Skeletal muscle tissue (tissue), 4 donors: ENCODE measurements around the gene R3HCC1L. TPM values are rescaled to one million over a fixed set of nuclear protein-coding genes. Genes with fewer than 3 reads are reported as not detected.

Experiments
- H3K27ac ChIP-seq: one replicate; pipeline ENCODE4 v1.7.0; 2013; ENCODE audit warnings: mild to moderate bottlenecking, low read depth, low read length, inconsistent platforms
- H3K27me3 ChIP-seq, 3 donors: one replicate each; pipeline ENCODE4 v1.7.0; 2013; ENCODE audit warnings: low read length in 3 of 3; ENCODE audit not compliant: control insufficient read depth in 3 of 3, insufficient read depth in 3 of 3
- H3K36me3 ChIP-seq, 3 donors: one replicate each; pipeline ENCODE4 v1.7.0; 2013; ENCODE audit warnings: low read length in 3 of 3; ENCODE audit not compliant: control insufficient read depth in 3 of 3, insufficient read depth in 3 of 3
- H3K4me1 ChIP-seq, 3 donors: one replicate each; pipeline ENCODE4 v1.7.0; 2013; ENCODE audit warnings: low read length in 3 of 3, mild to moderate bottlenecking in 3 of 3; ENCODE audit not compliant: control insufficient read depth in 3 of 3, insufficient read depth in 3 of 3
- H3K4me3 ChIP-seq, 3 donors: one replicate each; pipeline ENCODE4 v1.7.0; 2013; ENCODE audit warnings: low read length in 3 of 3
- H3K9ac ChIP-seq, 3 donors: one replicate each; pipeline ENCODE4 v1.7.0; 2013; ENCODE audit warnings: low read length in 3 of 3, mild to moderate bottlenecking in 3 of 3, moderate library complexity in 2 of 3, low read depth in 1 of 3
- H3K9me3 ChIP-seq, 3 donors: one replicate each; pipeline ENCODE4 v1.7.0; 2013; ENCODE audit warnings: low read length in 3 of 3; ENCODE audit not compliant: control insufficient read depth in 3 of 3
- total RNA-seq: library from RNA; depleted of rRNA; stranded (reverse); fragments of >200 nt; gene quantifications from one replicate; pipeline ENCODE4 v1.2.3, GENCODE V29; 2014
- donor health status: Osteomylitis.

The R3HCC1L gene
- total RNA-seq, 1 donor from 2014 or later: 9.4 TPM

- H3K9me3 ChIP-seq: no peaks in the 10 kb centered on the region
Measured at GRCh38 chr10:98253499-98253898, 119.0 kb downstream of the R3HCC1L start.

DNA sequence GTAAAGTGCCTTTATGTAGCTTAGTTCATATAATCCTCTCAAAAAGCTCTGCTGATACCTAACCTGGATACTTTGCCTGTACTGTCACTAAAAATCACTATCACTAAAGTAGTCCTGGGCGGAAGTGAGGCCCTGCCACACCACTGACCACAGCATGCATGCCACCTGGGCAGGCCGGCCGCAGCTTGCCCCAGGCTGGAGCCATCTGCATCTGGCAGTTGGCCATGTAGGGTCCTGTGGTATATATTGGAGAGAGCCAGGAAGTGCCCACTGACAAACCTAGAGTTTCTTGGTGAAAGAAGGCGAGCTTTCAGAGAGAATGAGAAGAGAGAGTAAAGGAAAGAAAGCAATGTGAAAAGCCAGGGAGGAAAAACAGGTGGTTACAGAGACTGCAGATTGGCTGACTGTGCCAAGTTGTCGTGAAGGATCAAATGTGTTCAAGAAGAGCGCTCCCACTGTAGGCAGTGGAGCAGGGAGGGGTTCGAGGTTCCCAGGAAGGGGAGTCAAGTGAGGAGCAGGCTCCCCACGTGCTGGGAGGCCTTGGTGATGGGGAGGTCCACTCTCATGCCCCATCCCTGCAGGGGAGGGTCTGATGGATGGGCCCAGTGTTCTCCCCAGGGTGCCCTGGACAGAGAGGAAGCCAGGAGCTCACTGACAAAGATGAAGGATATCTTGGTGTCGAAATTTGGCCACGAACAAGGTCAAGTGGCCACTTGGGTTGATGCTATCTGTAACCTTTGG lies 119.9 kb downstream of the R3HCC1L start:
- no peak overlapping the region for H3K4me3 ChIP-seq
- H3K9me3 ChIP-seq: no peaks in the 10 kb centered on the region
- peaks cover 4 to 18% (median 7%) of the 10 kb centered on the region in 3 donors for H3K4me1 ChIP-seq
- no peaks in the 10 kb centered on the region for H3K27me3 ChIP-seq
- H3K36me3 ChIP-seq: peaks cover 2 to 39% (median 19%) of the 10 kb centered on the region in 3 donors
- no peak overlapping the region for H3K27ac ChIP-seq
- H3K9ac ChIP-seq: no peak overlapping the region

More at GRCh38 chr10:98253499-98253898, 119.0 kb downstream of the R3HCC1L start:
- no peak overlapping the region for H3K9ac ChIP-seq
- H3K36me3 ChIP-seq: peaks cover 2 to 48% (median 26%) of the 10 kb centered on the region in 3 donors
- H3K4me3 ChIP-seq: no peak overlapping the region
- no peak overlapping the region for H3K27ac ChIP-seq
- peaks cover 3 to 12% (median 4%) of the 10 kb centered on the region in 3 donors for H3K4me1 ChIP-seq
- H3K27me3 ChIP-seq: no peaks in the 10 kb centered on the region

GRCh38 chr10:98255146-98255877 lies 120.9 kb downstream of the R3HCC1L start:
- Histone ChIP-seq H3K27ac (no peak overlapping the region), H3K4me3 (no peak overlapping the region), H3K27me3 (no peaks in the 10 kb centered on the region), H3K9me3 (no peaks in the 10 kb centered on the region), H3K4me1 (peaks cover 4 to 18% (median 7%) of the 10 kb centered on the region in 3 donors), H3K36me3 (peaks cover 2 to 32% (median 16%) of the 10 kb centered on the region in 3 donors), H3K9ac (no peak overlapping the region)

DNA sequence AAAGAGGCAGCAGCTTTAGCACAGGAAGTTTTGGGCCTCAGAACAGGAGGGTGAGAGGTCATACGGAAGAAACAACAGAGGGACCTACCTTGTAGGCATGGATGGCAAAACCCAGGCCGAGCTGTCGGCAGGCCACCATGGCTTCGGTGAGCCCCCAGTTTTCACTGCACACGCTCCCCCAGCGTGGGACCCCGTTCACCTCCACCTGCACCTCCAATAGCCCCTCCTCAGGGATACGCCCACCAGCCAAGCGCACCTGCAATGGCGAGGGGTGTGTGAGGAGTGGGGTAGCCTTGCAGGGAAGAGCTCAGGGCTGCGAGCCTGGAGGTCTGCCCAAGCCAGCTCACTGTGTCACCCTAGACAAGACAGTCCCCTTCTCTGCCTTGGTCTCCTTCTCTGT lies 122.2 kb downstream of the R3HCC1L start:
- Histone ChIP-seq H3K4me1 (peaks cover 4 to 21% (median 7%) of the 10 kb centered on the region in 3 donors), H3K36me3 (peaks cover 0 to 20% (median 16%) of the 10 kb centered on the region in 3 donors), H3K27ac (no peak overlapping the region), H3K27me3 (no peaks in the 10 kb centered on the region), H3K9me3 (no peaks in the 10 kb centered on the region), H3K4me3 (no peak overlapping the region), H3K9ac (no peak overlapping the region)

GRCh38 chr10:98257198-98257597 lies 122.7 kb downstream of the R3HCC1L start:
- Histone ChIP-seq H3K27ac (no peak overlapping the region), H3K9me3 (no peaks in the 10 kb centered on the region), H3K27me3 (no peaks in the 10 kb centered on the region), H3K9ac (no peak overlapping the region), H3K36me3 (peaks cover 0 to 17% (median 13%) of the 10 kb centered on the region in 3 donors), H3K4me1 (peaks cover 4 to 21% (median 7%) of the 10 kb centered on the region in 3 donors), H3K4me3 (no peak overlapping the region)

DNA sequence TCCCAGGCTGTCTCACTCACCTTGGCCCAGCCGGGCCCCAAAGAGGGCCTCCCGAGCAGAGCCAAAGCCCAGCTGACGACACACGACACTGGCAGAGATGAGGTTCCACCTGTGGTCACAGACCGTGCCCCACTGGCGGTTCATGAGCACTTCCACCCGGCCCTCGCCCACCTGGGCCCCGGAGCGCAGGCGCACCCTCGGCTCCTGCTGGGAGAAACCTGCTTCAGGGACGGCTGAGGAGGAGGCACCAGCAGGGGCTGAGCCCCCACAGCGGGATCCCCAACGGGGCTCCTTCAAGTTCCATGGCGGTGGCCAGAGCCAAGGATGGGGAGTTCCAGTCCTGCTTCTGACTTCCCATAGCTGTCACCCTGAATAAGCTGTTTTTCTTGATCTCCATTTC lies 123.5 kb downstream of the R3HCC1L start:
- Histone ChIP-seq H3K4me1 (peaks cover 4 to 23% (median 12%) of the 10 kb centered on the region in 3 donors), H3K27ac (no peak overlapping the region), H3K36me3 (peaks cover 0 to 13% (median 10%) of the 10 kb centered on the region in 3 donors), H3K27me3 (no peaks in the 10 kb centered on the region), H3K9me3 (no peaks in the 10 kb centered on the region), H3K9ac (no peak overlapping the region), H3K4me3 (no peak overlapping the region)

GRCh38 chr10:98258683-98259454 lies 124.4 kb downstream of the R3HCC1L start:
- H3K27ac ChIP-seq: no peak overlapping the region
- H3K4me3 ChIP-seq: no peak overlapping the region
- no peaks in the 10 kb centered on the region for H3K27me3 ChIP-seq
- no peaks in the 10 kb centered on the region for H3K9me3 ChIP-seq
- H3K4me1 ChIP-seq: peaks cover 4 to 23% (median 12%) of the 10 kb centered on the region in 3 donors
- no peak overlapping the region for H3K9ac ChIP-seq
- peaks cover 0 to 9% (median 6%) of the 10 kb centered on the region in 3 donors for H3K36me3 ChIP-seq

- H3K27ac ChIP-seq: no peak overlapping the region
- no peak overlapping the region for H3K9ac ChIP-seq
Measured at GRCh38 chr10:98259606-98260315, 125.3 kb downstream of the R3HCC1L start.

DNA sequence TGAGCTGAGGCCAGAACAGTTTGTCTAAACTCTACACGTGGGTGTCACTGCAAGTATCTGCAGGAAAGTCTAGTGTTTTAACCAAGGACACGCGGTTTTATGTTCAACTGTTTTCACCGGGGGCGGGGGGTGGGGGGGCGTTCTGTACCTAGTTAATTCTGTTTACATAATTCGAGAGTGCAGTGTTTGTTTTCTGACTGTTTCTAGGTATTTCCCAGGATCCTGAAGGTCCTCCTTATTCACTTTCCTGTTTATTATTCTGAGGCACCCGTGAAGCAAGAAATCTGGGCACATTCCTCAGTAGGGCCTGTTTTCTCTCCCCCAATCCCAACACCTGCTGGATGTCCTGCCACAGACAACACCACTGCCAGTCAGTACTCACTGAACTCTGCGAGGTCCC lies 125.9 kb downstream of the R3HCC1L start:
- H3K9ac ChIP-seq: no peak overlapping the region
- no peak overlapping the region for H3K27ac ChIP-seq
- H3K4me1 ChIP-seq: peaks cover 0 to 13% (median 12%) of the 10 kb centered on the region in 3 donors
- no peaks in the 10 kb centered on the region for H3K27me3 ChIP-seq
- H3K9me3 ChIP-seq: no peaks in the 10 kb centered on the region
- no peak overlapping the region for H3K4me3 ChIP-seq
- peaks cover 0 to 9% (median 6%) of the 10 kb centered on the region in 3 donors for H3K36me3 ChIP-seq

More at GRCh38 chr10:98259606-98260315, 125.3 kb downstream of the R3HCC1L start:
- Histone ChIP-seq H3K36me3 (peaks cover 0 to 9% (median 6%) of the 10 kb centered on the region in 3 donors), H3K4me3 (no peak overlapping the region), H3K4me1 (peaks cover under 1 to 15% (median 12%) of the 10 kb centered on the region in 3 donors), H3K27me3 (no peaks in the 10 kb centered on the region), H3K9me3 (no peaks in the 10 kb centered on the region)
